ENCODE measurements around the gene APMAP. TPM values are rescaled to one million over a fixed set of nuclear protein-coding genes. Genes with fewer than 3 reads are reported as not detected.

Gene APMAP
- total and polyA plus RNA-seq, 10 of the 15 experiments (the other 5 are each of a cell fraction or from before 2014, with no cell fraction given): 12.1 to 60.2 (median 32.7) TPM

- TF ChIP-seq CUX1 (IDR thresholded peaks at IDR 0.05; ENCODE audit: insufficient replicate concordance, low read depth, low read length) (no peak), MYC (IDR thresholded peaks at IDR 0.05; ENCODE audit: insufficient read depth, insufficient read length, insufficient replicate concordance, low read length, severe bottlenecking) (no peak)
These were observed 47.9 kb upstream of the APMAP start (continued) for GRCh38 chr20:25040438-25040831.

GRCh38 chr20:25039697-25040437, 47.3 kb upstream of the APMAP start:
- Histone ChIP-seq H3K79me2 (ENCODE audit: control insufficient read depth, insufficient read depth, low read length) (peaks cover 2% of the 10 kb centered on the region), H3K4me1 (ENCODE audit: control insufficient read depth, insufficient read depth, low read length) (peaks cover 42% of the 10 kb centered on the region), H3K36me3 (ENCODE audit: control insufficient read depth in 2 of 2, insufficient read depth in 2 of 2, low read length in 1 of 2) (no peaks in the 10 kb centered on the region; a peak in 1 of 4 replicates), H4K20me1 (ENCODE audit: control insufficient read depth, insufficient read depth) (no peaks in the 10 kb centered on the region), H3K4me2 (ENCODE audit: control insufficient read depth, insufficient read depth) (no peak overlapping the region), H3K9ac (ENCODE audit: control insufficient read depth, insufficient read depth, low read length) (no peak overlapping the region), H2AFZ (ENCODE audit: control insufficient read depth, low read depth, low read length) (no peak overlapping the region), H3K27ac (ENCODE audit: control insufficient read depth, insufficient read depth) (no peak overlapping the region), H3K27me3 (replicated peaks in 1 of 2; ENCODE audit: control insufficient read depth in 2 of 2, insufficient read depth in 2 of 2, low read length in 1 of 2) (no peaks in the 10 kb centered on the region), H3K4me3 (no peak overlapping the region), H3K9me3 (replicated peaks; ENCODE audit: control insufficient read depth, insufficient read depth, low read length) (no peaks in the 10 kb centered on the region)
- TF ChIP-seq POLR2A (IDR thresholded peaks at IDR 0.05; ENCODE audit: low read depth, low read length) (no peak), RELA (IDR thresholded peaks at IDR 0.05; ENCODE audit: borderline replicate concordance, partially characterized antibody) (no peak), EP300 (IDR thresholded peaks at IDR 0.05; ENCODE audit: borderline replicate concordance in 1 of 2, control insufficient read depth in 1 of 2, low read depth in 2 of 2, low read length in 2 of 2) (no peak), EGR1 (IDR thresholded peaks at IDR 0.05; ENCODE audit: borderline replicate concordance in 1 of 2, low read depth in 2 of 2, low read length in 2 of 2) (no peak)
- FAIRE-seq (no peak), DNase-seq (ENCODE audit: low read depth, low spot score) (no peak), ATAC-seq (no peak)
- CTCF ChIA-PET: no interaction called here
- RAD21 ChIA-PET (ENCODE audit: unreplicated experiment): no interaction called here
- POLR2A ChIA-PET: no interaction called here
- intact Hi-C loops (cut with micrococcal nuclease; ENCODE audit: unreplicated experiment): no loop called here
- SMC1A ChIA-PET (ENCODE audit: uncharacterized antibody, unreplicated experiment): interaction anchor here (1.2 kb wide), 1 partner anchor 26 kb away, joined by 3 read pairs; no protein-coding TSS in a partner anchor
- 94% methylated on average over 9 of the region's 9 CpGs for WGBS (ENCODE audit: insufficient coverage, insufficient replicate concordance, low lambda C conversion rate, missing lambda C conversion rate)
- no TSS peak for BruUV-seq (replicated peaks)
- in situ Hi-C loops (cut with MboI): no loop called here
